ENCODE measurements around the gene DAP.
"Not testable (repeated sequence)": the region's sequence is repeated elsewhere in the genome, so short reads cannot be mapped to it uniquely, and the experiment has no call there.

The DAP gene

DNA sequence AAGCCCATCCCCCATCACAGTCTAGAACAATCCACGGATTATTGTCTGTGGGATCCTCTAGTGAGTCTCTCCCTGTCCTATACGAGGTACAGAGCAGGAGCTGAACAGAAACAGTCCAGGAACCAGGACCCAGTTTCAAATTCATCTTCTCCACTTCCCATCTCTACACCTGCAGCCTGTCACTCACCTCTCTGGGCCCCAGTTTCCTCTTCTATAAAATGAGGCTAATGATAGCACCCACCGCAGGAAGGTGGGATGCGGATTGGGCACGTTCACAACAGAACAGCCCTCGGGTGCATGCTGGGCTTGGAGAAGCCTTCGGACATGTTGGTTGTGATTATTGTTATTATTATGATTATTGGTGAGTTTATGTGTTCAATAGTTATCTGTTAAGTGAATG lies 118.7 kb downstream of the DAP start:
- no peak overlapping the region for H3K4me3 ChIP-seq (ENCODE audit: low read depth, low read length)
- no peak for DNase-seq (ENCODE audit: low read depth)
- TF ChIP-seq, protein P1, sequence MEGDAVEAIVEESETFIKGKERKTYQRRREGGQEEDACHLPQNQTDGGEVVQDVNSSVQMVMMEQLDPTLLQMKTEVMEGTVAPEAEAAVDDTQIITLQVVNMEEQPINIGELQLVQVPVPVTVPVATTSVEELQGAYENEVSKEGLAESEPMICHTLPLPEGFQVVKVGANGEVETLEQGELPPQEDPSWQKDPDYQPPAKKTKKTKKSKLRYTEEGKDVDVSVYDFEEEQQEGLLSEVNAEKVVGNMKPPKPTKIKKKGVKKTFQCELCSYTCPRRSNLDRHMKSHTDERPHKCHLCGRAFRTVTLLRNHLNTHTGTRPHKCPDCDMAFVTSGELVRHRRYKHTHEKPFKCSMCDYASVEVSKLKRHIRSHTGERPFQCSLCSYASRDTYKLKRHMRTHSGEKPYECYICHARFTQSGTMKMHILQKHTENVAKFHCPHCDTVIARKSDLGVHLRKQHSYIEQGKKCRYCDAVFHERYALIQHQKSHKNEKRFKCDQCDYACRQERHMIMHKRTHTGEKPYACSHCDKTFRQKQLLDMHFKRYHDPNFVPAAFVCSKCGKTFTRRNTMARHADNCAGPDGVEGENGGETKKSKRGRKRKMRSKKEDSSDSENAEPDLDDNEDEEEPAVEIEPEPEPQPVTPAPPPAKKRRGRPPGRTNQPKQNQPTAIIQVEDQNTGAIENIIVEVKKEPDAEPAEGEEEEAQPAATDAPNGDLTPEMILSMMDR (IDR thresholded peaks at IDR 0.05; ENCODE audit: insufficient read depth, low read depth, low read length, missing control alignments): no peak

DNA sequence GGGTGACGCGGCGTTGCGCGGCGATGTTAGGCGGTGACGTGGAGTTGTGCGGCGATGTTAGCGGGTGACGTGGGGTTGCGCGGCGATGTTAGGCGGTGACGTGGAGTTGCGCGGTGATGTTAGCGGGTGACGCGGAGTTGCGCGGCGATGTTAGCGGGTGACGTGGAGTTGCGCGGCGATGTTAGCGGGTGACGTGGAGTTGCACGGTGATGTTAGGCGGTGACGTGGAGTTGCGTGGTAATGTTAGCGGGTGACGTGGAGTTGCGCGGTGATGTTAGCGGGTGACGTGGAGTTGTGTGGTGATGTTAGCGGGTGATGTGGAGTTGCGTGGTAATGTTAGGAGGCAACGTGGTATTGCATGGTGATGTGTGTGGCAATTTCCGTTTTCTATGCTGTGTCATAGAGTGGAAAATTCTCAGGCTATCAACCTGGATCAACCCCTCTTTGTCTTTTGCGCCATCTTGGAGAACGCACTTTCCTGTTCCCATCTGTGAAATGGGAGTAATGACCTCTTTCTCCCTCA lies 121.1 kb downstream of the DAP start:
- DNase-seq (ENCODE audit: low read depth): no peak
- H3K4me3 ChIP-seq (ENCODE audit: low read depth, low read length): no peak overlapping the region
- TF ChIP-seq, protein P1 (IDR thresholded peaks at IDR 0.05; ENCODE audit: insufficient read depth, low read depth, low read length, missing control alignments): no peak

DNA sequence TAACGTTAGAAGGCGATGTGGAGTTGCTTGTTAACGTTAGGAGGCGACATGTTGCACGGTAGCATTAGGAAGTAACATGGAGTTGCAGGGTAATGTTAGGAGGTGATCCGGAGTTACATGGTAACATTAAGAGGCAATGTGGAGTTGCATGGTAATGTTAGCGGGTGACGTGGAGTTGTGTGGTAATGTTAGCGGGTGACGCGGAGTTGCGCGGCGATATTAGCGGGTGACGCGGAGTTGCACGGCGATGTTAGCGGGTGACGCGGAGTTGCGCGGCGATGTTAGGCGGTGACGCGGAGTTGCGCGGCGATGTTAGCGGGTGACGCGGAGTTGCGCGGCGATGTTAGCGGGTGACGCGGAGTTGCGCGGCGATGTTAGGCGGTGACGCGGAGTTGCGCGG lies 122.3 kb downstream of the DAP start:
- DNase-seq (ENCODE audit: low read depth): not testable (repeated sequence)

DNA sequence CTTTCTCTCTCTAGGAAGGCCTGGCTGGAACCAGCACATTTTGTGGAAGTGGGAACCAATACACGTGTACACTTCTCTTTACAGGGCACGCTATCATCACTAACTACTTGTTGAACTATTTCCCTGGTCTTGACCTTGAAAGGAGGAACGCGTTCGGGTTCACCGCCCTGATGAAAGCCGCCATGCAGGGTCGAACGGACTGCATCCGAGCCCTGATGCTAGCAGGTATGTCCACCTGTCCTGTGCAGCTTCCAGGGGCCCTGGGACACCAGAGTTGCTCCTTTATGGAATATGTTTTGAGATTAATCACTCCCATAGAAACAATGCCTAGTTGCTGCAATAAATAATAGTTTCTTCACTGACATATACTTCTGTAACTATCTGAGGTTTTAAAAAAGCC lies 123.1 kb downstream of the DAP start:
- TF ChIP-seq, protein P1 (IDR thresholded peaks at IDR 0.05; ENCODE audit: insufficient read depth, low read depth, low read length, missing control alignments): no peak
- no peak overlapping the region for H3K4me3 ChIP-seq (ENCODE audit: low read depth, low read length)

More for the DNA sequence above, 122.3 kb downstream of the DAP start:
- H3K4me3 ChIP-seq (ENCODE audit: low read depth, low read length): not testable (repeated sequence)

DNA sequence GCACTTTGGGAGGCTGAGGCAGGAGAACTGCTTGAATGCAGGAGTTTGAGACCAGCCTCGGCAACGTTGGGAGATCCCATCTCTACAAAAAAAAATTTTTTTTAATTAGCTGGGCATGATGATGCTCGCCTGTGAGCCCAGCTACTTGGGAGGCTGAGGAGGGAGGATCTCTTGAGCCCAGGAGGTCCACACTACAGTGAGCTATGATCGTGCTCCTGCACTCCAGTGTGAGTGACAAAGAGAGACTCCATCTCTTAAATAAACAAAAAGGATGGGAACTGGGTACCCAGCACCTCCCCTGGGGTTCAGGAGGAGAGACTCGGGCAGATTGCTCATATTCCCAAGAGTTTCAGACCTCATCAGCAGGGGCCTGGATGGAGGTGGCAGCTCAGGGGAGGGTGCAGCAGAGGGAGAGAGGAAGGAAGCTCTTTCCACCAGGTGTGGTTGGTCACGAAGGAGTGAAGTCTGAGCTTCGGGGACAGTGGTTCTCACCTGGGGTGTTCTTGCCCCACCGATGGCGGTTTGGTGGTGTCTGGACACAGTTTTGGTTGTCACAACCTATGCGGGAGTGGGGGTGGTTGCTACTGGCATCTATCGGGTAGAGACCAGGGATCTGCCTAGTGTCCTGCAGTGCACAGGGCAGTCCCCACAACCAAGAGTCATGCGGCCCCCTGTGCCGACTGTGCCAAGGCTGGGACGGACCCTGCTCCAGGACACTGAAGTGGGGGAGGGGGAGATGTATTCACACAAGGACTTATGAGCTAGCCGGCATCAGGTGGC lies 124.5 kb downstream of the DAP start:
- peak overlapping the region; percentile 15; the same call in 1 of the 2 replicates for H3K4me3 ChIP-seq (ENCODE audit: low read depth, low read length)
- no peak for DNase-seq (ENCODE audit: low read depth)
- TF ChIP-seq, protein P1 (IDR thresholded peaks at IDR 0.05; ENCODE audit: insufficient read depth, low read depth, low read length, missing control alignments): no peak

More for the DNA sequence above, 123.1 kb downstream of the DAP start:
- no peak for DNase-seq (ENCODE audit: low read depth)

DNA sequence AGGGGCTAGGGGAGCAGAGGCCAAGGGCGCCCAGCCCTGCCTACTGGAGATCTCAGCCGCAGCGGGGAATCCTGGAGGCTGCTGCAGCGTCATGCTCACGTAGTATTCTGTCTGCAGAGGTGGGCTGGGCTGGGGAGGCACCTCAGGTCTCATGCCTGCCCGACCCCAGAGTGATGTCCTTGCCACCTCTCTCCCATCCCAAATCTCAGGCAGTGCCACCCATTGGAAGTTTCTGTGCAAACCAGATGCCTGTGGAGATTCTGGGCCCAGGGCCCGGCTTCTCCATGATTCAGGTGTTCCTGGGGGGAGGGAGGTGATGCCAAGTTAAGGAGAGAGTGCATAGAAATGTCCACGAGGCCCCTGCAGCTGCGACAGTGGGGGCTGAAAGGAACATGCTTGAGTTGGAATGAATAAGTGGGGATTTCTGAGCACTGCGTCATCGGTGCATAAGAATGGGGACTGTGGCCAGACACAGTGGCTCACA lies 125.1 kb downstream of the DAP start:
- H3K4me3 ChIP-seq (ENCODE audit: low read depth, low read length): peak overlapping the region; percentile 15
- TF ChIP-seq, protein P1 (IDR thresholded peaks at IDR 0.05; ENCODE audit: insufficient read depth, low read depth, low read length, missing control alignments): no peak

DNA sequence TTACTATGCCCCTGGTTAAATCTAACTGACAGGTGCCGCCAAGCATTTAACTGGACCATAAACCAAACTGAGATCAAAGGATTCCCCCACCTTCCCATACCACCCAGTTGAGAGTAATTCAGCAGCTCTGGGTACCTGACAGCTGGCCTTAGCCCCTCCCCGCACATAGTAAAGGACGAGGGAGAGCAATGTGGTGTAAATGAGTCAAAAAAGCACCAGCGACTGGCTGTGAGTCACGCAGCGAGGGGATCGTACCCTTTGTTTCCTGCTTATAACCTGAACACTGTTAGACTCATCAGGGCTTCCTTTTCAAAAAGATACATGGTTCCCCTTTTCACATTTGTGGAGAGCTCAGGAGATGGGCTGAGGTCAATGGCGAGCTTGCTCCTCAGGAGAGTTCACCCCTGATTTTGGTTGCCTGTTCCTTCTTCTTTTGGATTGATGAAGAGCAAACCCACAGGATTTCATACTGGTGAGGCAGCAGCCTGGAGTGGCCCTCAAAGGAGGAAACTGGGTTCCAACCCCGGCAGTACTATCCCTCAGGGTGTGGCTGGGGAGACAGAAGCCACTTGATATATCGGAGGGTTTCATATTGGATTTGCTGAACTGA lies 125.7 kb downstream of the DAP start:
- TF ChIP-seq, protein P1 (IDR thresholded peaks at IDR 0.05; ENCODE audit: insufficient read depth, low read depth, low read length, missing control alignments): no peak
- peak; percentile 95 for DNase-seq (ENCODE audit: low read depth)
- H3K4me3 ChIP-seq (ENCODE audit: low read depth, low read length): peak overlapping the region; percentile 47

More for the DNA sequence above, 125.1 kb downstream of the DAP start:
- DNase-seq (ENCODE audit: low read depth): peak; percentile 73

All from GM12865 (cell line).